ENCODE results near the gene ING4.

DNA sequence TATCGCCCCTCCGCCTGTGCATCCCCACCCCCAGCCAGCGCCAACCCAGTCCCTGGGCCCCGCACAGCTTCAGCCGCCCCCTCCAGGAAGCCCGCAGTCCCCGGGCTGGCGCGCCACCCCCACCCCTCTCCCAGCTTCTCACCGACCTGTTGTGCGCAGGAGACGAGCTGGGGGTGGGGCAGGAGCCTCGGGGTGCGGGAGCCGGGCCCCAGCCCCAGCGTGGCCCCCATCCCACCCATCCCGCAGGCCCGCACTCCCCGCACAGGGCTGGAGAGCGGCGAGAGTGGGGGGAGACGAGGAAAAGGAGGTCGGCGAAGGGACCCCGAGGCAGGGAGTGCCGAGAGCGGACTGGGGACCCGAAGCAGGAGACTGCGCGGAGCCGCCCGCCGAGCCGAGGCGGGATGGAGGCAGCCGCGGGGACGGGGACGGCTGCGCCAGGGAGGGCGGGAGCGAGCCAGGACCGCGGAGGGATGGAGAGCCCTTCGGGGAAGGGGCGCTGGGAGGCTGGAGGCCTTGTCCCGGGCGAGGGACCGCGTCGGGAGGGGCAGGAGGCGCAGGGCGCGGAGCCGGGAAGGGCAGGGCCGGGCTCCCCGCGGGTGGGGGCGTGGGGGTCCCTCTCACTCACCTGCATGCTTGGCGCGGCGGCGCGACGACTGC is 37.2 kb upstream of the ING4 start:
- TF ChIP-seq CTCF (IDR thresholded peaks at IDR 0.05; ENCODE audit: low read depth, low read length, missing input control) (no peak), SP1 (IDR thresholded peaks at IDR 0.05) (no peak), GABPA (IDR thresholded peaks at IDR 0.05 in 1 of 2, conservative IDR thresholded peaks at IDR 0.05 in 1 of 2) (no peak), RAD21 (IDR thresholded peaks at IDR 0.05) (no peak), YY1 (IDR thresholded peaks at IDR 0.05) (no peak), ATF3 (IDR thresholded peaks at IDR 0.05) (no peak), TAF1 (conservative IDR thresholded peaks at IDR 0.05) (no peak), HNF4A (conservative IDR thresholded peaks at IDR 0.05) (no peak), EGR1 (IDR thresholded peaks at IDR 0.05; ENCODE audit: low read depth in 2 of 2) (no peak), FOXA1 (IDR thresholded peaks at IDR 0.05) (no peak), JUND (IDR thresholded peaks at IDR 0.05) (no peak)
- TF ChIP-seq, protein P1, sequence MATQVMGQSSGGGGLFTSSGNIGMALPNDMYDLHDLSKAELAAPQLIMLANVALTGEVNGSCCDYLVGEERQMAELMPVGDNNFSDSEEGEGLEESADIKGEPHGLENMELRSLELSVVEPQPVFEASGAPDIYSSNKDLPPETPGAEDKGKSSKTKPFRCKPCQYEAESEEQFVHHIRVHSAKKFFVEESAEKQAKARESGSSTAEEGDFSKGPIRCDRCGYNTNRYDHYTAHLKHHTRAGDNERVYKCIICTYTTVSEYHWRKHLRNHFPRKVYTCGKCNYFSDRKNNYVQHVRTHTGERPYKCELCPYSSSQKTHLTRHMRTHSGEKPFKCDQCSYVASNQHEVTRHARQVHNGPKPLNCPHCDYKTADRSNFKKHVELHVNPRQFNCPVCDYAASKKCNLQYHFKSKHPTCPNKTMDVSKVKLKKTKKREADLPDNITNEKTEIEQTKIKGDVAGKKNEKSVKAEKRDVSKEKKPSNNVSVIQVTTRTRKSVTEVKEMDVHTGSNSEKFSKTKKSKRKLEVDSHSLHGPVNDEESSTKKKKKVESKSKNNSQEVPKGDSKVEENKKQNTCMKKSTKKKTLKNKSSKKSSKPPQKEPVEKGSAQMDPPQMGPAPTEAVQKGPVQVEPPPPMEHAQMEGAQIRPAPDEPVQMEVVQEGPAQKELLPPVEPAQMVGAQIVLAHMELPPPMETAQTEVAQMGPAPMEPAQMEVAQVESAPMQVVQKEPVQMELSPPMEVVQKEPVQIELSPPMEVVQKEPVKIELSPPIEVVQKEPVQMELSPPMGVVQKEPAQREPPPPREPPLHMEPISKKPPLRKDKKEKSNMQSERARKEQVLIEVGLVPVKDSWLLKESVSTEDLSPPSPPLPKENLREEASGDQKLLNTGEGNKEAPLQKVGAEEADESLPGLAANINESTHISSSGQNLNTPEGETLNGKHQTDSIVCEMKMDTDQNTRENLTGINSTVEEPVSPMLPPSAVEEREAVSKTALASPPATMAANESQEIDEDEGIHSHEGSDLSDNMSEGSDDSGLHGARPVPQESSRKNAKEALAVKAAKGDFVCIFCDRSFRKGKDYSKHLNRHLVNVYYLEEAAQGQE (IDR thresholded peaks at IDR 0.05): no peak
- TF ChIP-seq, protein P2, sequence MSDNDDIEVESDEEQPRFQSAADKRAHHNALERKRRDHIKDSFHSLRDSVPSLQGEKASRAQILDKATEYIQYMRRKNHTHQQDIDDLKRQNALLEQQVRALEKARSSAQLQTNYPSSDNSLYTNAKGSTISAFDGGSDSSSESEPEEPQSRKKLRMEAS (IDR thresholded peaks at IDR 0.05): no peak
- TF ChIP-seq, protein P3, sequence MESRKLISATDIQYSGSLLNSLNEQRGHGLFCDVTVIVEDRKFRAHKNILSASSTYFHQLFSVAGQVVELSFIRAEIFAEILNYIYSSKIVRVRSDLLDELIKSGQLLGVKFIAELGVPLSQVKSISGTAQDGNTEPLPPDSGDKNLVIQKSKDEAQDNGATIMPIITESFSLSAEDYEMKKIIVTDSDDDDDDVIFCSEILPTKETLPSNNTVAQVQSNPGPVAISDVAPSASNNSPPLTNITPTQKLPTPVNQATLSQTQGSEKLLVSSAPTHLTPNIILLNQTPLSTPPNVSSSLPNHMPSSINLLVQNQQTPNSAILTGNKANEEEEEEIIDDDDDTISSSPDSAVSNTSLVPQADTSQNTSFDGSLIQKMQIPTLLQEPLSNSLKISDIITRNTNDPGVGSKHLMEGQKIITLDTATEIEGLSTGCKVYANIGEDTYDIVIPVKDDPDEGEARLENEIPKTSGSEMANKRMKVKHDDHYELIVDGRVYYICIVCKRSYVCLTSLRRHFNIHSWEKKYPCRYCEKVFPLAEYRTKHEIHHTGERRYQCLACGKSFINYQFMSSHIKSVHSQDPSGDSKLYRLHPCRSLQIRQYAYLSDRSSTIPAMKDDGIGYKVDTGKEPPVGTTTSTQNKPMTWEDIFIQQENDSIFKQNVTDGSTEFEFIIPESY (IDR thresholded peaks at IDR 0.05): no peak

Data from liver (tissue), 3 donors.